IPS-11a (cell line): Measurements from ENCODE around the gene SBF1.
"Not testable (repeated sequence)": the region's sequence is repeated elsewhere in the genome, so short reads cannot be mapped to it uniquely, and the experiment has no call there.

Experiments
- H3K4me3 ChIP-seq: one replicate; pipeline ENCODE4 v1.5.1; 2013; ENCODE audit warnings: low read depth, low read length, control low read depth

The SBF1 gene, protein sequence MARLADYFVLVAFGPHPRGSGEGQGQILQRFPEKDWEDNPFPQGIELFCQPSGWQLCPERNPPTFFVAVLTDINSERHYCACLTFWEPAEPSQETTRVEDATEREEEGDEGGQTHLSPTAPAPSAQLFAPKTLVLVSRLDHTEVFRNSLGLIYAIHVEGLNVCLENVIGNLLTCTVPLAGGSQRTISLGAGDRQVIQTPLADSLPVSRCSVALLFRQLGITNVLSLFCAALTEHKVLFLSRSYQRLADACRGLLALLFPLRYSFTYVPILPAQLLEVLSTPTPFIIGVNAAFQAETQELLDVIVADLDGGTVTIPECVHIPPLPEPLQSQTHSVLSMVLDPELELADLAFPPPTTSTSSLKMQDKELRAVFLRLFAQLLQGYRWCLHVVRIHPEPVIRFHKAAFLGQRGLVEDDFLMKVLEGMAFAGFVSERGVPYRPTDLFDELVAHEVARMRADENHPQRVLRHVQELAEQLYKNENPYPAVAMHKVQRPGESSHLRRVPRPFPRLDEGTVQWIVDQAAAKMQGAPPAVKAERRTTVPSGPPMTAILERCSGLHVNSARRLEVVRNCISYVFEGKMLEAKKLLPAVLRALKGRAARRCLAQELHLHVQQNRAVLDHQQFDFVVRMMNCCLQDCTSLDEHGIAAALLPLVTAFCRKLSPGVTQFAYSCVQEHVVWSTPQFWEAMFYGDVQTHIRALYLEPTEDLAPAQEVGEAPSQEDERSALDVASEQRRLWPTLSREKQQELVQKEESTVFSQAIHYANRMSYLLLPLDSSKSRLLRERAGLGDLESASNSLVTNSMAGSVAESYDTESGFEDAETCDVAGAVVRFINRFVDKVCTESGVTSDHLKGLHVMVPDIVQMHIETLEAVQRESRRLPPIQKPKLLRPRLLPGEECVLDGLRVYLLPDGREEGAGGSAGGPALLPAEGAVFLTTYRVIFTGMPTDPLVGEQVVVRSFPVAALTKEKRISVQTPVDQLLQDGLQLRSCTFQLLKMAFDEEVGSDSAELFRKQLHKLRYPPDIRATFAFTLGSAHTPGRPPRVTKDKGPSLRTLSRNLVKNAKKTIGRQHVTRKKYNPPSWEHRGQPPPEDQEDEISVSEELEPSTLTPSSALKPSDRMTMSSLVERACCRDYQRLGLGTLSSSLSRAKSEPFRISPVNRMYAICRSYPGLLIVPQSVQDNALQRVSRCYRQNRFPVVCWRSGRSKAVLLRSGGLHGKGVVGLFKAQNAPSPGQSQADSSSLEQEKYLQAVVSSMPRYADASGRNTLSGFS (N-terminal part only)

DNA sequence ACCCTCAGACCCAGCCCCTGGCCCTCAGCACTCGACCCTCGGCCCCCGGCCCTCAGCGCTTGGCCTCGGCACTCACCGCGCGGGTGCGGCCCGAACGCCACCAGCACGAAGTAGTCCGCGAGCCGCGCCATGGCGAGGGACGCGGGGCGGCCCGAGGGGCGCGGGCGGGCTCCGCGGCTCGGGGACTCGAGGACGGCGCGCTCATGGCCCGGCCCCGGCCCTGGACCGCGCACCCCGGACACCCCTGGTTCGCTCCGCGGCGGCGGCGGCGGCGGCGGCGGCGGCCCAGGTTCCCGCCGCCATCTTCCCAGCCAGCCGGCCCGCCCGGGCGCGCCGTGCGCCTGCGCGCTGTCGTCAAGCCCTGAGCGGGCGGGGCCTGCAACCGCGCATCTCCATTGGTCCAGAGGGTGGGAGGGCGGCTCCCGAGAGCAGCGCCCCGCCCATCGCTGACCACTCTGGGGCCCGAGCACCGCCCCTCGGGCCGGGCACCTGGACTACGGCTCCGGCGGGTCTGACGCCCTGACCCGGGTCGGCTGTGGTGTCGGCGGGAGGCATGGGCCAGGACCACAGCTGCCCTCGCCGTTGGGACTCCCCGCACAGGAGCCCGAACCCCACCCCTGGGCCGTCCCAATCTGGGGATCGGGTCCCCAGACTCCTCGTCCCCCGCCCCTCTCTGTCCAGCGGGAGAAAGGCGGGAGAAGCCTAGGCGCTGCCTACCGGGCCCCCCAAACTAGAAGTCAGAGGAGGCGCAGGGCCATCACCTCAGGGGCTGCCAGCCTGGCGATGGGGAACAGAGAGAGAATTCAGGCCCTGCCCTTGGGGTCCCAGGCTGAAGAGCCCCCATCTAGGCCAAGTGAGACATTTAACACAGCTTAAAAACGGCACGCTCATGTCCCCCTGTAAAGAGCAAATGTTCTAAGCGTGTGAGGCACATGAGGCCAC is at the start of gene SBF1:
SBF1 (minus strand) TSS at position 326 of the 942 bp plus-strand sequence; CDS start at position 131, 195 bp downstream.
- H3K4me3 ChIP-seq = peak within 1 kb of the TSS; percentile 58

DNA sequence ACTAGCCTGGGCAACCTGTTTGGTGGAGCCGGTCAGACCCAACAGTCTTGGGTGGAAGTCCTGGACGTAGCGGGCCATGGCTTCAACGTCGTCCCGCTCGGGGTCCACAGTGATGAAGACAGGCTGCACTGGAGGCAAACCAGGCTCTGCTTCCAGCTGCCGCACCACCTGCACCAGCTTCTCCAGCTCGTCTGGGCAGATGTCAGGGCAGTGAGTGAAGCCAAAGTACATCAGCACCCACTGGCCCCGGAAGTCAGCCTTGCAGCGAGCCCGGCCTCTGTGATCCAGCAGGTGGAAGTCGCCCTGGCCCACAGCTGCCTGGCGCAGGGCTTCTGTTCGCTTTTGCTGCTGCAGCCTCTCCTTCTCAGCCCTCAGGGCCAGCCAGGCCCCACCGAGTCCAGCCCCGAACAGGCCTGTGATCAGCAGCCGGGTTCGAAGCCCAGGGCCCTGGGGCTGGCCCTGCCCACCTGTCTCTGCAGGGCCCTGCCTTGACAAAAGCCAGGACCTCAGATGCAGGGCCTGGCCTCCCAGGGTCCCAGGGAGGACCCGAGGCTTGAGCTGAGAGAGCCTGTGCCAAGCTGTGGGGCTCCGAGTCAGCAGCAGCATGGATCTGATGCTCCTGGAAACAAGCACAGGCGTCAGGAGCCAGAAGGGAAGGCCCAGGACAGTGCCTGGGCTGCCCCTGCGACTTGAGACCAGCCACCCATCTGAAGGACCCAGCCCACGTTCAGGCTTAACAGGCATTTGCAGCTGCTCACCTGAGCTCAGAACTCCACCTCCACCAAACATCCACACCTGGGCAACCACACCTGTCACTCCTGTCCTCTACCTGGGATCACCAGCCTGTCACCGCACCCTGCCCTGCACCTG is 49.2 kb upstream of the SBF1 start:
- H3K4me3 ChIP-seq = no peak overlapping the region

DNA sequence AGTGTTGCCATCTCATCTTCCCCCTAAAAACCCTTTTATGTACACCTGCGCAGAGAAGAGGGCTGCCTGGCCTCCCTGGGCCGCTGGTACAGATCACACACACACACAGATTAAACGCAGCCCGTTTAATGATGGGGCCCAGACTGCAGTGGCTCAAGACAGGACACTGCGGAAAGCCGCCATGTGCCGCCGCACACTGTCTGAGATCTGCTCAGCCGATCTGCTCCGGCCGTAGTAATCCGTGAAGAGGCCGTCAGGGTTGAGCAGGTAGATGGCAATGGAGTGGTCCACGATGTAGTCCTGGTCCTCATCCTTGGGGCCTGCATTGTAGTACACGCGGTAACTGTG is 48.6 kb upstream of the SBF1 start:
- H3K4me3 ChIP-seq = no peak overlapping the region

DNA sequence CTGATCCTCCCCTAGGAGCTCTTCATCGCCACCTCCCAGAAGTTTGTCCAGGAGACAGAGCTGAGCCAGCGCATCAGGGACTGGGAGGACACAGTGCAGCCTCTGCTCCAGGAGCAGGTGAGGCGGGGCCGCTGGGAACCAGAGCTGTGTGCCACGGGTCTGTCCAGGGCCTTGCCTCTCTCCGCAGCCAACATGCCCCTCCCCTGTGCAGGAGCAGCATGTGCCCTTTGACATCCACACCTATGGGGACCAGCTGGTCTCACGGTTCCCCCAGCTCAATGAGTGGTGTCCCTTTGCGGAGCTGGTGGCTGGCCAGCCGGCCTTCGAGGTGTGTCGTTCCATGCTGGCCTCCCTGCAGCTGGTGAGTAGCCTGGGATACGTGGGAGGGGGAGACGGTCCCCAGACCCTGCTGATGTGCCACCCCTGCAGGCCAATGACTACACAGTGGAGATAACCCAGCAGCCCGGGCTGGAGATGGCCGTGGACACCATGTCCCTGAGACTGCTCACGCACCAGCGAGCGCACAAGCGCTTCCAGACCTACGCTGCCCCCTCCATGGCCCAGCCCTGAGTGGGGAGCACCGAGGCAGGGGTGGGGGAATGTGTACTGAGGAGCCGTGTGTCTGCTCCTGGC is 48.1 kb upstream of the SBF1 start:
- no peak overlapping the region for H3K4me3 ChIP-seq

DNA sequence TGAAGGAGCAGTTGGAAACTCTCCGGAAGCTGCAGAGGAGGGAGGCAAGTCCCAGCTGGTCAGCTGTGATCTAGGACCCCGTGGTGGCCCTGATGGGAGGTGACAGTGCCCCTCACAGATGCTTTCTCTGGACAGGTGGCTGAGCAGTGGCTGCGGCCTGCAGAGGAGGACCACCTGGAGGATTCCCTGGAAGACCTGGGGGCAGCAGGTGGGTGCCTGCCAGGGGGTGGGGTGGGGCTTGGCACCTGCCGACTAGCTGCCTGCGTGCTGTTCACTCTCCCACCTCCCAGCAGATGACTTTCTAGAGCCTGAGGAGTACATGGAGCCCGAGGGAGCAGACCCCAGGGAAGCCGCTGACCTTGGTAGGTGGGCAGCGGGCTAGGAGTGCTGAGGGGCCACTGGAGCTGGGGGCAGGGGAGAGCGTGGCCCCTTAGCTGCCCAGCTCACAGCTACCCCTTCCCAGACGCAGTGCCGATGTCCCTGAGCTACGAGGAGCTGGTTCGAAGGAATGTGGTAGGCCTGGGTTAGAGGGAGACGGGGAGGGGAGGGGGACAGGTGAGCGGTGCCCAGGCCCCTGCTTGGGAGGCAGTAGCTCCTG is 47.5 kb upstream of the SBF1 start:
- H3K4me3 ChIP-seq = no peak overlapping the region

DNA sequence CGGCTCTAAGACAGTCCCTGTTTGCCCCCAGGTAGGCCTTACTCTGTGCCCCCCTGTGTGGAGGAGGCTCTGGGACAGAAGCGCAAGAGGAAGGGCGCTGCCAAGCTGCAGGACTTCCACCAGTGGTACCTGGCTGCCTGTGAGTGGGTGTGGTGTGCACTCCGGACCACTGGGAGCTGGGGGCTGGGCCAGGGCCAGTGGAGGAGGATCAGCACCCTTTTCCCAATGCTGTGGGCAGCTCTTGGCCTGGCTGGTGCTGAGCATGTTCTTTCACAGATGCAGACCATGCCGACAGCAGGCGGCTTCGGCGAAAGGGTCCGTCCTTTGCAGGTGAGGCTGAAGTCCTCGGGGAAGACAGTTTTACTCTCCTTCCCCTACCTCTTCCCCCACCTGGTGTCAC is 46.9 kb upstream of the SBF1 start:
- no peak overlapping the region for H3K4me3 ChIP-seq

DNA sequence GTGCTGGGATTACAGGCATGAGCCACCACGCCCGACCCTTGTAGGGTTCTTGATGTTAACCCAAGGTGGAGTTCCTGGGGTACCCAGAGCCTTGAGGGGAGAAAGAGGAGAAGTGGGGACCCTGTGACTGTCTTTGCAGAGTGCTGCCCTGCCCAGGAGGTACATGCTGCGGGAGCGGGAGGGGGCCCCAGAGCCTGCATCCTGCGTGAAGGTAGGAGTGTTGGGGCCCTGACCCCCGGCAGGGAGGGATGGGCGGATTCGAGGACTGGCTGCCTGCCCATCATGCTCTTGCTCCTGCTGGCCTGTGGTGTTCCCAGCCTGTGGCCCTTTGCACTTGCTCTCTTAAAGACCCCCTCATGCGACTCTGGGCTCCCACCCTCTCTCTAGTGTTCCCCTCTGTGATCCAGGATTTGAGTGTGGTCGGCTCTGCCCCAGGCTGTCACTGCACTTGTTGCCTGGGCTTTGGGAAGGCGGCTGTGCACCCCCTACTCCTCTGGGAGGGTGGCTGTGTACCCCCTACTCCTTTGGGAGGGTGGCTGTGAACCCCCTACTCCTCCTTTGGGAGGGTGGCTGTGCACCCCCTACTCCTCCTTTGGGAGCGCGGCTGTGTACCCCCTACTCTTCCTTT is 46.1 kb upstream of the SBF1 start:
- H3K4me3 ChIP-seq = no peak overlapping the region

DNA sequence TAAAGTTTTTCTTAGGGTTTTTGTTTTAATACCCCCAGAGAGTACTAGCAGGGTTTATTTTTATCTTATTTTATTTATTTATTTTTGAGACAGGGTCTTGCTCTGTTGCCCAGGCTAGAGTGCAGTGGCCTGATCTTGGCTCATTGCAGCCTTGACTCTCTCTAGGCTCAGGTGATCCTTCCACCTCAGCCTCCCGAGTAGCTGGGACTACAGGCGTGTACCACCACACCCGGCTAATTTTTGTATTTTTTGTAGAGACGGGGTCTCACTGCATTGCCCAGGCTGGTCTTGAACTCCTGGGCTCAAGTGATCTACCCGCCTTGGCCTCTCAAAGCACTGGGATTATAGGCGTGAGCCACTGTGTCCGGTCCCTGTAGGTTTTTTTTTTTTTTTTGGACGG is 45.3 kb upstream of the SBF1 start:
- not testable (repeated sequence) for H3K4me3 ChIP-seq

DNA sequence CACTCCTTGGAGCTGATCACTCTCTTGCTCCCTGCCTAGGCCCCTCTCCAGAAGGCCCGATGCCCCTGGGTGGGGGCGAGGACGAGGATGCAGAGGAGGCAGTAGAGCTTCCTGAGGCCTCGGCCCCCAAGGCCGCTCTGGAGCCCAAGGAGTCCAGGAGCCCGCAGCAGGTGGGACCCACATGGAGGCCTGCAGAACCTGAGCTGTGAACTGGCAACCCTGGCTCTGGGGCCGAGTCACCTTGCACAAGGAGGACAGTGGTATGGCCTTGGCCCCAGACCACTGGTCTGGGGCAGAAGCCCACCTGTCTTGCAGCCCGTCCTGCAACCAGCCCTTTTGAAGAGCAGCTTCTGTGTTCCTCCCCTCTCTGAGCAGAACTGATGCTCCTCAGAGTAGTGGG is 44.3 kb upstream of the SBF1 start:
- no peak overlapping the region for H3K4me3 ChIP-seq

DNA sequence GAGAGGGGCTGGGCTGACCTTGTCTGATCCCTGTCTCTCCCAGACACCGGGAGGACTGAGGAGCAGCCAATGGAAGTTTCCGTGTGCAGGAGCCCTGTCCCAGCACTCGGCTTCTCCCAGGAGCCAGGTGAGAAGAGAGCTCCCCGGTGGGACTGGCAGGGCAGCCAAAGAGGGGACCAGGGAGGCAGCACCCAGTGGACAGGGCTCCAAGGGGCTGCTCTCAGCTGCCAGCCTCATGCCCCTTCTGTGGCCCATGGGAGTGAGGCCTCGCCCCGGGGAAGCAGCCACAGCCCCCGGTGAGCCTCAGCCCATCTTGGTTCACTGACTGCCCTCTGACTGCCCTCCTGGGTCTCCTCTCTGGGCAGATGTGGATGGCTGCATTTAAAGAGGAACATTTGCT is 43.8 kb upstream of the SBF1 start:
- no peak overlapping the region for H3K4me3 ChIP-seq

DNA sequence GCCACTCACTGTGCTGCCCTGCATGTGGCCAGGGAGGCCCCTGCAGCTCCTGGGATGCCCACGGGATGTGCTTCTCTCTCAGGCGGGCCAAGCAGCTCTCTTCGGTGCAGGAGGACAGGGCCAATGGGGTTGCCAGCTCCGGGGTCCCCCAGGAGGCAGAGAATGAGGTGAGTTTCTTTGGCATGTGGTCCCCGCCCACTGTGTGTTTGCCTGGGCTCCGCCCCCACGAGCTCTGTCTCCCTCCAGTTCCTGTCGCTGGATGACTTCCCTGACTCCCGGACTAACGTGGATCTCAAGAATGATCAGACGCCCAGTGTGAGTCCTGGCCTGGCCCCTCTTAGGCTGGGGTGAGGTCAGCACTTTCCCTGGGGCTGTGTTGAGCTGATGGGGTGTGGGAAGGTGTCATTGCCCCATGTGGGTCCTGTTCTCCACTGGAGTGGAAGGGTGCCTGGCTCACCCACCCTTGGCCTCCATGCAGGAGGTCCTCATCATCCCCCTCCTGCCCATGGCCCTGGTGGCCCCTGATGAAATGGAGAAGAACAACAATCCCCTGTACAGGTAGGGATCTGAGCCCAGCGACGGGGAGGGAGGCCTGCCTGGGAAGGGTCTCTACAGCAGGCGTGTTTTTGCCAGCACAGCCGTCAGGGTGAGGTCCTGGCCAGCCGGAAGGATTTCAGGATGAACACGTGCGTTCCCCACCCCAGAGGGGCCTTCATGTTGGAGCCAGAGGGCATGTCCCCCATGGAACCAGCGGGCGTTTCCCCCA is 42.8 kb upstream of the SBF1 start:
- H3K4me3 ChIP-seq = no peak overlapping the region

DNA sequence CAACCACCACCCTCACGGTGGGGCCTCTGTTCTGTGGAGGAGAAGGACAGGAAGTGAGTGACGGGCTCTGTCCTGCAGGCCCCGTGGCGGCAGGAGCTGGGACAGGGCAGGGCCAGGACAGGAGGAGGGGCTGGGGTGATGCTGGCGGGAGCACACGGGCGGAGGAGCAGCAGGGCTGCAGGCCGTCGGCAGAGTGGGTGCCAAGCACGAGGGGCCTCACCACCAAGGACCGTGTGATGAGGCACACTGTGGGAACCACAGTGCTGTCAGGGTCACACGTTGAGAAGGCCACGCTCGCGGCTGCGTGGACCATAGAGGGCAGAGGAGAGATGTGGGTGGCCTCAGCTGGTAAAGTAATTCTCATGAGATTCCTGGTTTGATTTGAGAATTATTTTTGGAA is 42.1 kb upstream of the SBF1 start:
- no peak overlapping the region for H3K4me3 ChIP-seq

DNA sequence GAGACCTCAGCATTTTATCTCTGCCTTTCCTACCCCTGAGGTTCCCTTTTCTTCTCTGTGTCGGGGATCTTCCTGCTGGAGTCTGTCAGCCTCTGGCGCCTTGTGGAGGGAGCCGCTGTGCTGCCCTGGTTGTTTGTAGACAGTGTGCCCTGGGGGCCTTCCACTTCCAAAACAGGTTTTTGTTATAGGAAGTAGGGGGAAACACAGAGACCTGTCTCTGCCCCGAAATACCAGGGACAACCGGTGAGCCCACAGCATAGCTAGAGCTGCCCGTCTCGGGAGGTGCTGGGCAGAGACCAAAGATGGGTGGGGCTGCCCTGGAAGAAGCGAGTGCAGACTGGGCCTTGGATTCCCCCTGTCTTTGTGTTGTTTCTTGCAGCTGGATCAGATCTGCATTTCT is 41.2 kb upstream of the SBF1 start:
- no peak overlapping the region for H3K4me3 ChIP-seq

DNA sequence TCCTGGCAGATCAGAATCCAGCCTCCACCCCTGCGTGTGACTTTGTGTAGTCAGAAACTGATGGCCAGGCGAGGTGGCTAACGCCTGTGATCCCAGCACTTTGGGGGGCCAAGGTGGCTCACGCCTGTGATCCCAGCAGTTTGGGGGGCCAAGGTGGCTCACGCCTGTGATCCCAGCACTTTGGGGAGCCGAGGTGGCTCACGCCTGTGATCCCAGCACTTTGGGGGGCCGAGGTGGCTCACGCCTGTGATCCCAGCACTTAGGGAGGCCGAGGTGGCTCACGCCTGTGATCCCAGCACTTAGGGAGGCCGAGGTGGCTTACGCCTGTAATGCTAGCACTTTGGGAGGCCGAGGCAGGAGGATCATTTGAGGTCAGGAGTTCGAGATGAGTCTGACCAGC is 38.3 kb upstream of the SBF1 start:
- no peak overlapping the region for H3K4me3 ChIP-seq

DNA sequence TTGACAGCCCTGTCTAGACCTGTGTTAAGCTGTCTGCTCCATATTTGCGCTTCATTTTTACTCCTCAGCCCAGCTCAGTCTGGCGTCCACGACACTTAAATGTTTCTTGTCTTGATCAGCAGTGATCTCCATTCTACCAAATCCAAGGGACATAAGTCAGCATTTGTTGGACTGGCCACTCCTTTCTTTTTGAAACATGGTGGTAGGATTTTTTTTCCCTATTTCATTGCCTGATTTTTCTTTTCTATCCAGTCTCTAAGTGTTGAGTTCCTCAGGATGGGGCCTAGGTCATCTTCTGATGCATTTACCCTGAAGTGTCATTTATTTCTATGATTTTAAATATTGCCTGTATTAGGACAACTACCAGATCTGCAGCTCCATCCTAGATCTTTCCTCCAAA is 34.1 kb upstream of the SBF1 start:
- peak overlapping the region; percentile 94 for H3K4me3 ChIP-seq

DNA sequence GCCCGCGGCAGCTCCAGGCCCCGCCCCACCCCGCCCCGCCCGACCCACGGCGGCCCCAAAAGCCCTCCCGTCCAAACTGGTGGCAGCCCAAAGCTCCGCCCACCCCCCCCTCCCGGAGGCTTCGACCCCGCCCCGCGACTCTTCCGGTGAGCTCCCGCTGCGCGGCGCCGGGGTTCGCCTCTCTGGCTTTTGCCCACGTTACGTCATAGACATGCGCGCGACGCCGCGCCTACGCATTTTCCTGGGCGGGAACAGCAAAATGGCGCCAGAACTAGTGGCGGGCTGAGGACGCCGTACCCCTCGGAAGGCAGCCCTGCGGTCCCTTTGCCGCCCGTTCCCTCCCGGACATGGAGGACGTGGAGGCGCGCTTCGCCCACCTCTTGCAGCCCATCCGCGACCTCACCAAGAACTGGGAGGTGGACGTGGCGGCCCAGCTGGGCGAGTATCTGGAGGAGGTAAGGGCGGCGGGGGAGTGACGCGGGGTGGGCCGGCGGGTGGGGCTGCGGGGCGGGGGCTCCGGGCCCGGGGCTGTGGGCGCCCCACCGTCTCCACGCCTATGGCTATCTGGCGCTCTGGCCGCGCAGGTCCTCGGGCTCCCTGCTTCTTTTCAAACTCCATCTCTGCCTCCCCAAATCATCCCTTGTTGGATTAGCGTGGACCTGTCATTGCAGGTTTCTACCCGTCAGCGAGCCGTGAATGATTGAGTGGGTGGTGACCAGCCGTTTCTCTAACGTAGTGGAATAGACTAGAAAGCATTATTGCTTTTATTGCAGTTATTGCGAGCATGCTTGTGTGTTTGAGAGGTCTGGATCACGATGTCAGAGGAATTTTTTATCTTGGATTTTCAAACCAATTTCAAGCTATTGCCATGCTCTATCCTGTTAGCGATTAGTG is 33.4 kb upstream of the SBF1 start, which contains the start of gene NCAPH2:
NCAPH2 (plus strand) TSS at position 234 of the 894 bp plus-strand sequence; CDS start at position 348, 114 bp downstream.
- peak within 1 kb of the TSS; percentile 94 for H3K4me3 ChIP-seq
